Right atrium auricular region (tissue), 2 donors: Measurements from ENCODE around the gene KRTAP22-1. TPM values are rescaled to one million over a fixed set of nuclear protein-coding genes. Genes with fewer than 3 reads are reported as not detected.

Experiments used
- DNase-seq: peaks from one replicate; pipeline ENCODE4 v3.0.0-alpha.2; 2019; ENCODE audit warnings: low spot score
- H3K27ac ChIP-seq, 2 donors: fragments of 200-600 bp; sonication (generic); 1 replicate in 1 of 2; 2 replicates in 1 of 2; pipeline ENCODE4 v1.5.1; 2016 to 2019
- H3K27me3 ChIP-seq, 2 donors: fragments of 200-600 bp; sonication (generic); one replicate each; pipeline versions ENCODE4 v1.5.1 to v1.6.0; 2017 to 2019
- H3K36me3 ChIP-seq: fragments of 200-600 bp; sonication (generic); one replicate; pipeline ENCODE4 v1.5.1; 2016
- H3K4me1 ChIP-seq, 2 donors: fragments of 200-600 bp; sonication (generic); one replicate each; pipeline versions ENCODE4 v1.5.1 to v1.6.0; 2017 to 2019
- H3K4me3 ChIP-seq, 2 donors: fragments of 200-600 bp; sonication (generic); 1 replicate in 1 of 2; 2 replicates in 1 of 2; pipeline ENCODE4 v1.5.1; 2017 to 2019; ENCODE audit warnings: mild to moderate bottlenecking in 1 of 2, moderate library complexity in 1 of 2
- H3K9me3 ChIP-seq, 2 donors: fragments of 200-600 bp; sonication (generic); one replicate each; pipeline ENCODE4 v1.5.1; 2019
- total RNA-seq, 2 donors: library from RNA; depleted of rRNA; stranded (reverse); fragments of >200 nt; gene quantifications; one replicate each; pipeline ENCODE4 v1.1.0, GENCODE V29; 2016
- TF ChIP-seq, protein P1 (sequence below), 2 donors: fragments of 200-600 bp; sonication (generic); IDR thresholded peaks; one replicate each; pipeline ENCODE4 v1.5.1; 2019; ENCODE audit warnings: antibody characterized with exemption in 2 of 2

Gene KRTAP22-1
- not detected for total RNA-seq

- Histone ChIP-seq H3K36me3 (no peaks in the 10 kb centered on the region), H3K4me1 (no peaks in the 10 kb centered on the region), H3K4me3 (no peak within 1 kb of the TSS), H3K27ac (no peak within 1 kb of the TSS), H3K9me3 (no peaks in the 10 kb centered on the region), H3K27me3 (no peaks in the 10 kb centered on the region)
- no peak for DNase-seq
- TF ChIP-seq, protein P1, sequence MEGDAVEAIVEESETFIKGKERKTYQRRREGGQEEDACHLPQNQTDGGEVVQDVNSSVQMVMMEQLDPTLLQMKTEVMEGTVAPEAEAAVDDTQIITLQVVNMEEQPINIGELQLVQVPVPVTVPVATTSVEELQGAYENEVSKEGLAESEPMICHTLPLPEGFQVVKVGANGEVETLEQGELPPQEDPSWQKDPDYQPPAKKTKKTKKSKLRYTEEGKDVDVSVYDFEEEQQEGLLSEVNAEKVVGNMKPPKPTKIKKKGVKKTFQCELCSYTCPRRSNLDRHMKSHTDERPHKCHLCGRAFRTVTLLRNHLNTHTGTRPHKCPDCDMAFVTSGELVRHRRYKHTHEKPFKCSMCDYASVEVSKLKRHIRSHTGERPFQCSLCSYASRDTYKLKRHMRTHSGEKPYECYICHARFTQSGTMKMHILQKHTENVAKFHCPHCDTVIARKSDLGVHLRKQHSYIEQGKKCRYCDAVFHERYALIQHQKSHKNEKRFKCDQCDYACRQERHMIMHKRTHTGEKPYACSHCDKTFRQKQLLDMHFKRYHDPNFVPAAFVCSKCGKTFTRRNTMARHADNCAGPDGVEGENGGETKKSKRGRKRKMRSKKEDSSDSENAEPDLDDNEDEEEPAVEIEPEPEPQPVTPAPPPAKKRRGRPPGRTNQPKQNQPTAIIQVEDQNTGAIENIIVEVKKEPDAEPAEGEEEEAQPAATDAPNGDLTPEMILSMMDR (IDR thresholded peaks at IDR 0.05) = no peak
Observed at GRCh38 chr21:30600787-30601186, at the start of gene KRTAP22-1. Gene KRTAP22-1 (plus strand): TSS chr21:30601087.

- H3K4me1 ChIP-seq = no peaks in the 10 kb centered on the region
- no peak overlapping the region for H3K27ac ChIP-seq
- no peak overlapping the region for H3K4me3 ChIP-seq
- H3K9me3 ChIP-seq = peaks cover 0 to 8% of the 10 kb centered on the region in 2 donors
- H3K27me3 ChIP-seq = no peaks in the 10 kb centered on the region
- no peak for DNase-seq
- no peaks in the 10 kb centered on the region for H3K36me3 ChIP-seq
- TF ChIP-seq, protein P1 (IDR thresholded peaks at IDR 0.05) = no peak
Observed at GRCh38 chr21:30552782-30553181, 48.1 kb upstream of the KRTAP22-1 start.

DNA sequence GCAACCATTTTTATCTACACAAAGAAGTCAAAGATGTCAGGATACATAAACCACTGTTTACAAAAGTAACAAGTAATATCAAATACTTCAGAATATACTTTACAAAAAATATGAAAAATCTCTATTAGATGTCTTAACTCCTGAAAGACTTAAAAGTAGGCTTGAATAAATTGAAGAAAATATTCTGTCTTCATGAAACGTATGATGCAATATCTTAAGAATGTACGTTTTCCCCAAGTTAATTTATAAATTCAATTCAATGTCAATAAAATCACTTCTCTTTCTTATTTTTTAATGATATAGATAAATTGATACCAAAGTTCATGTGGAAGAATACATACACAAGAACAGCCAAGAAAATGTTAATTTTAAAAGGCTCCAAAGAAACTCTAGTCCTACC, 45.8 kb upstream of the KRTAP22-1 start:
- Histone ChIP-seq H3K9me3 (peaks cover 0 to 8% of the 10 kb centered on the region in 2 donors), H3K36me3 (no peaks in the 10 kb centered on the region), H3K27ac (no peak overlapping the region), H3K4me1 (no peaks in the 10 kb centered on the region), H3K27me3 (no peaks in the 10 kb centered on the region), H3K4me3 (no peak overlapping the region)
- no peak for DNase-seq
- TF ChIP-seq, protein P1 (IDR thresholded peaks at IDR 0.05) = no peak

DNA sequence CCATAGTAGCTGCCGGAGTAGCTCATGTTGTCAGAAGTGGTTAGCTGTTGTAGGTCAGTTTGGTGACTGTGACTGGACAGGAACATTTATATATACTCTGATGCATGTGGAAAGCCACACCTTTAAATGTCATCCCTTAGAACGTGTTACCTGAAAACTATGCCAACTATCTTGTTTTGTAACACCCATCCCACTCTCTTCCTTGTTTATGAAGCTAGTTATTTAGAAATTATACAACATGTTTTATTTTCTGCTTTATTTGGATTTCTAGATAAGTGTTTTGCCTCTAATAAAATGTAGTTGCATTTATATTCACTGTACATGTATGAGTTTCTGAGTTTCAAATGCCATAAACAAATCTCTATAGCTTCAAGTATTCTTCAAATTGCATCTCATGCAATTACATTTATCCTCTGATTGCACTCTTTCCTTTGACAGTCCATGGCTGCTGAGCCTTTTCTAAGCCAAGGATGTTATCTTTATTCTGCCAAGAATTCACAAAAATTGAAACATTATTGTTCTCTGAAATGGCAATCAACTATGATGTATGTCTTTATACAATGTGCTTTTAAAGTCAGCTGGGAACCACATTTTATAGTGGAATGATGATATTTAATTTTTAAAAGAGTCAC, 39.5 kb upstream of the KRTAP22-1 start, which contains the start of gene KRTAP19-7:
Gene KRTAP19-7, minus strand, starts transcription at position 51 of the 632 bp plus-strand sequence. Its CDS starts 25 bp downstream, at position 26.
- Histone ChIP-seq H3K36me3 (no peaks in the 10 kb centered on the region), H3K27ac (peak within 1 kb of the TSS in 1 of 2 donors; percentile 59), H3K4me1 (peaks cover 0 to 15% of the 10 kb centered on the region in 2 donors), H3K4me3 (no peak within 1 kb of the TSS), H3K27me3 (no peaks in the 10 kb centered on the region), H3K9me3 (no peaks in the 10 kb centered on the region)
- TF ChIP-seq, protein P1 (IDR thresholded peaks at IDR 0.05) = no peak
- no peak for DNase-seq

DNA sequence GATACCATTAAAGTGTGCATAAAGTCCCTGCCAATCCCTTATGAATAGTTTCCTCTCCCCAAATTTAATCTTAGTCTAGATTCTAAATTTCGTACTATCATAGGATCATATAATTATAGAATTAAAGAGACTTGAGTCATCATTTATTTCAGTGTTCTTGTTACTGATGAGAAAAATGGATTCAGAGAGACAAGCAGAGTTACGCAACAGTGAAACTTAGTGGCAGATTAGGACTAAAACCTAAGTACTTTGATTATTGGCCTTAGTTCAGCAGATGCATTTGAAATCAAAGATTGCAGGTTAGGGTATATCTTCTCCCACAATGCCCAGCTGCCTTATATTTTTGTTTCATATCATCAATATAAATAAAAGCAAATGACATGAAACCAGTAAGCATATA, 38.9 kb upstream of the KRTAP22-1 start:
- no peaks in the 10 kb centered on the region for H3K36me3 ChIP-seq
- DNase-seq = no peak
- no peaks in the 10 kb centered on the region for H3K27me3 ChIP-seq
- peak overlapping the region in 1 of 2 donors; percentile 59 for H3K27ac ChIP-seq
- no peak overlapping the region for H3K4me3 ChIP-seq
- H3K4me1 ChIP-seq = peaks cover 0 to 15% of the 10 kb centered on the region in 2 donors
- no peaks in the 10 kb centered on the region for H3K9me3 ChIP-seq
- TF ChIP-seq, protein P1 (IDR thresholded peaks at IDR 0.05) = no peak

- H3K4me1 ChIP-seq = peaks cover 0 to 21% of the 10 kb centered on the region in 2 donors
- peak overlapping the region in 1 of 2 donors; percentile 55 for H3K27ac ChIP-seq
- H3K4me3 ChIP-seq = no peak overlapping the region
- H3K27me3 ChIP-seq = no peaks in the 10 kb centered on the region
- no peak for DNase-seq
- no peaks in the 10 kb centered on the region for H3K36me3 ChIP-seq
- TF ChIP-seq, protein P1 (IDR thresholded peaks at IDR 0.05) = no peak
- no peaks in the 10 kb centered on the region for H3K9me3 ChIP-seq
Observed at GRCh38 chr21:30563072-30563471, 37.8 kb upstream of the KRTAP22-1 start.
